ENCODE measurements around the gene TRMT61A.
"Not testable (repeated sequence)": the region's sequence is repeated elsewhere in the genome, so short reads cannot be mapped to it uniquely, and the experiment has no call there.

Gene TRMT61A

GRCh38 chr14:103521951-103522563, 6.9 kb upstream of the TRMT61A start:
- DNase-seq (ENCODE audit: extremely low read depth in 1 of 2, low read depth in 1 of 2), result no peak

GRCh38 chr14:103522649-103523574, 6.1 kb upstream of the TRMT61A start, which contains the start of gene CKB:
CKB (minus strand) TSS chr14:103522830; CDS start chr14:103522493, 337 bp downstream.
- DNase-seq (ENCODE audit: extremely low read depth in 1 of 2, low read depth in 1 of 2), result no peak

GRCh38 chr14:103523575-103523954, 5.4 kb upstream of the TRMT61A start:
- no peak for DNase-seq (ENCODE audit: extremely low read depth in 1 of 2, low read depth in 1 of 2)

- DNase-seq (ENCODE audit: extremely low read depth in 1 of 2, low read depth in 1 of 2), result no peak
Measured at GRCh38 chr14:103524002-103524935, 4.7 kb upstream of the TRMT61A start.

GRCh38 chr14:103525430-103526246, 3.4 kb upstream of the TRMT61A start:
- not testable (repeated sequence) for DNase-seq (ENCODE audit: extremely low read depth in 1 of 2, low read depth in 1 of 2)

GRCh38 chr14:103526247-103526913, 2.6 kb upstream of the TRMT61A start:
- no peak for DNase-seq (ENCODE audit: extremely low read depth in 1 of 2, low read depth in 1 of 2)

GRCh38 chr14:103526914-103527248, 2.1 kb upstream of the TRMT61A start:
- DNase-seq (ENCODE audit: extremely low read depth in 1 of 2, low read depth in 1 of 2), result no peak

GRCh38 chr14:103527408-103528145, 1.4 kb upstream of the TRMT61A start:
- DNase-seq (ENCODE audit: extremely low read depth in 1 of 2, low read depth in 1 of 2), result no peak

- DNase-seq (ENCODE audit: extremely low read depth in 1 of 2, low read depth in 1 of 2), result no peak
Measured at GRCh38 chr14:103528146-103528586, 830 bp upstream of the TRMT61A start.

GRCh38 chr14:103529383-103530365, 678 bp downstream of the TRMT61A start:
- DNase-seq (ENCODE audit: extremely low read depth in 1 of 2, low read depth in 1 of 2), result no peak

GRCh38 chr14:103530390-103530789, 1.4 kb downstream of the TRMT61A start:
- DNase-seq (ENCODE audit: extremely low read depth in 1 of 2, low read depth in 1 of 2), result no peak

- DNase-seq (ENCODE audit: extremely low read depth in 1 of 2, low read depth in 1 of 2), result no peak
Measured at GRCh38 chr14:103530831-103531230, 1.8 kb downstream of the TRMT61A start.

- no peak for DNase-seq (ENCODE audit: extremely low read depth in 1 of 2, low read depth in 1 of 2)
Measured at GRCh38 chr14:103531421-103532215, 2.6 kb downstream of the TRMT61A start.

GRCh38 chr14:103532216-103533136, 3.5 kb downstream of the TRMT61A start:
- DNase-seq (ENCODE audit: extremely low read depth in 1 of 2, low read depth in 1 of 2), result no peak

GRCh38 chr14:103533137-103533998, 4.4 kb downstream of the TRMT61A start:
- DNase-seq (ENCODE audit: extremely low read depth in 1 of 2, low read depth in 1 of 2), result no peak

All from activated CD8-positive, alpha-beta memory T cell treated with anti-CD3 and anti-CD28 coated beads for 1 hour (primary cell).